LNCAP (cell line): ENCODE data around the gene WARS2.

ENCODE experiments used
- TF ChIP-seq, protein P1 (sequence below): fragments of 450-650 bp; IDR thresholded peaks from 2 replicates; pipeline ENCODE4 v1.5.1; 2017; ENCODE audit warnings: mild to moderate bottlenecking

WARS2 gene

DNA sequence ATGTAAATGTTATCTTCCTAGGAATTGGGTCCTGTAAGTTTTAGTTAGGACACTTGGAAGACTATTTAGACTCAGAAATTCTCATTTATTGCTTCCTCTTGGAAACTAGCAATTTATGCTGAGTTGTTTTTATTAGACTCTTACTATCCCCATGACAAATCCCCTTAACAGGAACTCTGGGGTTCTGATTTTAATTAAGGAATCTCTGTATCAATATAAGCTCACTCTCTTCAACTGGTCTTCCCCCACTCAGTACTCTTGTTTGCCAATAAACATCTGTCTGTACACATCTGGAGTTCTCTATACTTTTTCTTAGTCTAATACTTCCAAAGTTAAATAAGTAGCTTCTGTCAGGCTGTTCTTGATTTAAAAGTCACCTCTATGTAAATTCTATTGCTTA, 88.2 kb downstream of the WARS2 start:
- TF ChIP-seq, protein P1, sequence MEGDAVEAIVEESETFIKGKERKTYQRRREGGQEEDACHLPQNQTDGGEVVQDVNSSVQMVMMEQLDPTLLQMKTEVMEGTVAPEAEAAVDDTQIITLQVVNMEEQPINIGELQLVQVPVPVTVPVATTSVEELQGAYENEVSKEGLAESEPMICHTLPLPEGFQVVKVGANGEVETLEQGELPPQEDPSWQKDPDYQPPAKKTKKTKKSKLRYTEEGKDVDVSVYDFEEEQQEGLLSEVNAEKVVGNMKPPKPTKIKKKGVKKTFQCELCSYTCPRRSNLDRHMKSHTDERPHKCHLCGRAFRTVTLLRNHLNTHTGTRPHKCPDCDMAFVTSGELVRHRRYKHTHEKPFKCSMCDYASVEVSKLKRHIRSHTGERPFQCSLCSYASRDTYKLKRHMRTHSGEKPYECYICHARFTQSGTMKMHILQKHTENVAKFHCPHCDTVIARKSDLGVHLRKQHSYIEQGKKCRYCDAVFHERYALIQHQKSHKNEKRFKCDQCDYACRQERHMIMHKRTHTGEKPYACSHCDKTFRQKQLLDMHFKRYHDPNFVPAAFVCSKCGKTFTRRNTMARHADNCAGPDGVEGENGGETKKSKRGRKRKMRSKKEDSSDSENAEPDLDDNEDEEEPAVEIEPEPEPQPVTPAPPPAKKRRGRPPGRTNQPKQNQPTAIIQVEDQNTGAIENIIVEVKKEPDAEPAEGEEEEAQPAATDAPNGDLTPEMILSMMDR, result no peak

DNA sequence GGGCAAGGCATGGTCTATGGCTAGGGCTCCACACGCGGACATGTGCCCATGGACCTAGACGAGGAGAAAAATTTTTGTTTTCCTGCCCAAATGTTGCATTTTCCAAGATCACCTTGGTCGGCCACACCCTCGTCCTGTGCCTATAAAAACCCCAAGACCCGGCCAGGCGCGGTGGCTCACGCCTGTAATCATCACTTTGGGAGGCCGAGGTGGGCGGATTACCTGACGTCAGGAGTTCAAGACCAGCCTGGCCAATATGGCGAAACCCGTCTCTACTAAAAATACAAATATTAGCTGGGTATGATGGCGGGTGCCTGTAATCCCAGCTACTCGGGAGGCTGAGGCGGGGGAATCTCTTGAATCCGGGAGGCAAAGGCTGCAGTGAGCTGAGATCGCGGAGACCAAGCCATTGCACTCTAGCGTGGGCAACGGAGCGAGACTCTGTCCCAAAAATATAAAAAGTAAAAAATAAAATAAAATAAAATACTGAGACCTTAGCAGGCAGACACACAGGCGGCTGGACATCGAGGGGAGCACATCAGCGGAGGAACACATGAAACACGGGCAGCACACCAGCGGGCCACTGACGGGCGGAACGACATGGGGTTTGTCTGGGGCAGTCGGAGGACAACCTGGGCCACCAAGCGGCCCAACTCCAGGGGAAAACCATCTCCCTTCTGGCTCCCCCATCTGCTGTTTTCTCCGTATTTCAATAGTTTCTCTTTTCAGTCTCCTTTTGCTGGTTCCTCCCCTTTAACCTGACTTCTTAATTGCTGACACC, 91.6 kb downstream of the WARS2 start:
- TF ChIP-seq, protein P1, result no peak

DNA sequence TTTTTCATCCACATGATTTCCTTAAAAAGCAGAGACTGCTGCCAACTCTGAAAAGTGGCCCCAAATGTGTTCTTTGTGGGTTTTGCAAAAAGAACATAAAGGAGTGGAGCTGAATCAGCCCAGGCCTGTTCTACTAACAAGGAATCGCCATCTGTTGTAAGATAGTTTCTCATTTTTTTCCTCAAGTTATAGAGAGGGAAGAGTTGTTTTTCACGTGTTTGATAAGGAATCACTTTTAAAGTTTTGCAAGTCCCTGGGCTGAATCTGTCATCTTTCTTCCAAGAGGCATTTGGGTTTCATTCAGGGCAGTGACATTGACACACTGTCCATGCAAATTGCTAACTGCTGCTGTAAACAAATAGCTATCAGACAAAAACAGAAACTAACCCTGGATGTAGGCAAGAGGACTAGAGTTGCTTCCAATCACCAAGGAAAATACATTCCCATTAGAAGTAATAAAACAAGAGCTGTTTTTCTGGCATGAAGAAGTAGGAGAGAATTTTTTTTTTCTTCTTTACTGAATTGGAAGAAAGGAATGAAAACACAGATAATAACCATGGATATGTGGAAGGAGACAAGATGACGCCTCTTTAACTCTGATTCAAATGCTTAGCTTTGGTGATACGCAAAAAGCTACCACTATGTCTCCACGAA, 93.5 kb downstream of the WARS2 start:
- TF ChIP-seq, protein P1, result no peak

DNA sequence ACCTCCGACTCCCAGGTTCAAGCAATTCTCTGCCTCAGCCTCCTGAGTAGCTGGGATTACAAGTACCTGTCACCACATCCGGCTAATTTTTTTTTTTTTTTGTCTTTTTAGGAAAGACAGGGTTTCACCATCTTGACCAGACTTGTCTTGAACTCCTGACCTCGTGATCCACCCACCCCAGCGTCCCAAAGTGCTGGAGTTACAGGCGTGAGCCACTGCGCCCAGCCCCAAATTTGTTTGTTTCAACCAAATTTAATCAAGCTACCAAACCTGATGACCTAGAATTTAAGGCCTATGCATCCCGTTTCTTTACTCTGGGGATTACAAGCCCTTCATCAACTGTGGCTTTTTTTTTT, 94.0 kb downstream of the WARS2 start:
- TF ChIP-seq, protein P1, result no peak

DNA sequence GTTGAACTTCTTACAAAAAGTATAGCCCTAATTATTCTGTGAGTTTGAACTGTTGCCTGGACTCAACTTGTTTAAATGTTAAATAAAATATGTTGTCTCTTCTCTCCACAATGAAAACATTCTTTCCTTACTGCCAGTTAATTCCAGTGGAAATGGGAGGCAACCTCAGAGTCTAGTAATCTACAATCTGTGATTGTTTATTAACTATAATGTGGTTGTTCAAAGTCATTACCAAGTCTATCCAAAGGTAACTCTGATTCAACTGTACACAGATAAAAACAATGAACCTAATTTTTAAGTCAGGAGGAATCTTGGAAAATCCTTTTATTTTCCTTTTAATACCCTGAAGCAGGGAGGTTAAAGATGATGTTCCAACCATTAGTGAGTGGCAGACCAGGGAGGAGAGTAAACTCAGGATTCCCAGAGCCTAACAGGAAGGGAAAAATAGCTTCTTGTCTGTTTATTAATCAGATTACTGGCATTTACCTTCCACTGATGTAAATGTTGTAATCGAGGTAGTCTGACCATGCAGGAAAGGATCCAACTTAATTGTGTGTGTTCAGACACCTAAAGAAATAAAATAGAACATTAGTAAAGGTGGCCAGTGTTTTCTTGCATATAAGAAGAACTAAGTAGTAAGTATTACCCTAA, 95.2 kb downstream of the WARS2 start:
- TF ChIP-seq, protein P1, result no peak

DNA sequence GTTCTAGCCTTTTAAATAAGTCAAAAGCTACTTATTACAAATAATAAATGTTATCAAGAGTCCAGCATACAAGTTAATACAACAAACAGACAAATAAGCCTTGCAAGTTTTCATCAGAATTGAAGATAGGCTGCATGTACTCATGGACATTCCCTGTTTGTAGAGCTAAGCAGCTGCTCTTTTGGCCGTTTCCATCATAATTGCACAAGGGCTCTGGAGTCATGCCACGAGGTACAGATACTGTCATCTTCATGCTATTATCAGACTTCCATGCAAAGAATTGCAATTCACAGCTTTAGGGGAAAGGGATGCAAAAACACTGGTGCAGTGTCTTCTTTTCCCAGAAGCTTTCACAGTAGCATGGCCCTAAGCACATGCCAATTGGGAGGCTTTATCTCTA, 99.5 kb downstream of the WARS2 start:
- TF ChIP-seq, protein P1, result no peak

DNA sequence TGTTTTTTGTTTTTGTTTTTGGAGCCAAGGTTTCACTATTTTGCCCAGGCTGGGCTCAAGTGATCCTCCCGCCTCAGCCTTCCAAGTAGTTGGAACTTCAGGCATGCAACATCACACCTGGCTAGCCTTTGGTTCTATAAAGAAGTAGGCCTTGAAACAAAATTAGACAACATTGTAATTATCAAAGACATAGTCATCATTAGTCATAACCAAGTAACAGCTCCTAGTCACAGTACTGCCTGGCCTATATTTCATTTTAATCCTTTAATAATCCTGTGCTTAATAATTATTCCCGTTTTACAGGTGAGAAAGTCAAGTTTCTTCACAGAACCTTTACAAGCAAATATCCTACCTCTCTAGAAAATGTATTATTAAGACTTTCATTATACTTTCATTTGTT, 100.0 kb downstream of the WARS2 start:
- TF ChIP-seq, protein P1, result no peak
